Glutamatergic neuron (in vitro differentiated cells): Measurements from ENCODE around the gene AAGAB. TPM values are rescaled to one million over a fixed set of nuclear protein-coding genes. Genes with fewer than 3 reads are reported as not detected.

ENCODE experiments used
- DNase-seq: peaks from one replicate; pipeline ENCODE4 v3.0.0; 2022
- H3K27ac Mint-ChIP-seq: one replicate; pipeline ENCODE4 v1.8.0; 2020; ENCODE audit warnings: mild to moderate bottlenecking, mixed read lengths, inconsistent platforms; ENCODE audit not compliant: unreplicated experiment
- H3K27me3 Mint-ChIP-seq: one replicate; pipeline ENCODE4 v1.8.0; 2020; ENCODE audit warnings: mild to moderate bottlenecking, moderate library complexity, mixed read lengths, inconsistent platforms; ENCODE audit not compliant: unreplicated experiment
- H3K36me3 Mint-ChIP-seq: one replicate; pipeline ENCODE4 v1.8.0; 2020; ENCODE audit warnings: mild to moderate bottlenecking, mixed read lengths, inconsistent platforms; ENCODE audit not compliant: unreplicated experiment
- H3K4me1 Mint-ChIP-seq: one replicate; pipeline ENCODE4 v1.8.0; 2020; ENCODE audit warnings: mild to moderate bottlenecking, low read depth, mixed read lengths, inconsistent platforms; ENCODE audit not compliant: unreplicated experiment
- H3K4me3 Mint-ChIP-seq: one replicate; pipeline ENCODE4 v1.8.0; 2020; ENCODE audit warnings: mild to moderate bottlenecking, mixed read lengths, inconsistent platforms; ENCODE audit not compliant: unreplicated experiment
- H3K9me3 Mint-ChIP-seq: one replicate; pipeline ENCODE4 v1.8.0; 2020; ENCODE audit warnings: mild to moderate bottlenecking, moderate library complexity, mixed read lengths, inconsistent platforms; ENCODE audit not compliant: unreplicated experiment
- total RNA-seq: library from RNA; stranded (reverse); fragmentation: NEBNext Ultra II Directional; extraction: Animal tissue kit (Norgen Biotek cat#: 25700); gene quantifications from one replicate; pipeline ENCODE4 v1.2.1, GENCODE V29; 2021; ENCODE audit not compliant: unreplicated experiment
- TF ChIP-seq, protein P1 (sequence below): fragments of 200-600 bp; sonication (generic); IDR thresholded peaks from one replicate; pipeline ENCODE4 v1.5.0; 2021; ENCODE audit not compliant: partially characterized antibody, unreplicated experiment

Gene AAGAB
- total RNA-seq, 1 donor from 2014 or later: 39.9 TPM

DNA sequence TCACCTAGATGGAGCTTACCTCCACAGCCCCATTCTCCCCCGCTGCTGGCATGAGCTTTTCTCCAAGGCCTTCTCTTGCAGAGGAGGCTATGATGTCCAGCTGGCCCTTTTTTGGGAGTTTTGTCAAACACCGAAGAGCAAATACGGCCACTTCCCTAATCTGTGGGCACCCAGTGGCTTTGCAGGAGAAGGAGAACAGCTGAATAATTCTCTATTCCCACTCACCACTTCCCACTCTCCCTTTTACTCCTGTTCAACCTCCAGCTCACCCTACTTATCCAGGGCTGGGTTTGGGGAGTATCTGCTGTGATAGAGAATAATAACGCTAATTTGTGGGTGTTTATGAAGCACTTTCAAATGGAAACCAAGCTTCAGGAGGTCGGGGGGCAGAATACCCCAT, 93.0 kb downstream of the AAGAB start:
- no peak overlapping the region for H3K4me3 Mint-ChIP-seq
- H3K9me3 Mint-ChIP-seq: no peaks in the 10 kb centered on the region
- peaks cover 5% of the 10 kb centered on the region for H3K27me3 Mint-ChIP-seq
- TF ChIP-seq, protein P1, sequence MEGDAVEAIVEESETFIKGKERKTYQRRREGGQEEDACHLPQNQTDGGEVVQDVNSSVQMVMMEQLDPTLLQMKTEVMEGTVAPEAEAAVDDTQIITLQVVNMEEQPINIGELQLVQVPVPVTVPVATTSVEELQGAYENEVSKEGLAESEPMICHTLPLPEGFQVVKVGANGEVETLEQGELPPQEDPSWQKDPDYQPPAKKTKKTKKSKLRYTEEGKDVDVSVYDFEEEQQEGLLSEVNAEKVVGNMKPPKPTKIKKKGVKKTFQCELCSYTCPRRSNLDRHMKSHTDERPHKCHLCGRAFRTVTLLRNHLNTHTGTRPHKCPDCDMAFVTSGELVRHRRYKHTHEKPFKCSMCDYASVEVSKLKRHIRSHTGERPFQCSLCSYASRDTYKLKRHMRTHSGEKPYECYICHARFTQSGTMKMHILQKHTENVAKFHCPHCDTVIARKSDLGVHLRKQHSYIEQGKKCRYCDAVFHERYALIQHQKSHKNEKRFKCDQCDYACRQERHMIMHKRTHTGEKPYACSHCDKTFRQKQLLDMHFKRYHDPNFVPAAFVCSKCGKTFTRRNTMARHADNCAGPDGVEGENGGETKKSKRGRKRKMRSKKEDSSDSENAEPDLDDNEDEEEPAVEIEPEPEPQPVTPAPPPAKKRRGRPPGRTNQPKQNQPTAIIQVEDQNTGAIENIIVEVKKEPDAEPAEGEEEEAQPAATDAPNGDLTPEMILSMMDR: no peak
- no peak for DNase-seq
- no peaks in the 10 kb centered on the region for H3K36me3 Mint-ChIP-seq
- H3K27ac Mint-ChIP-seq: peak overlapping the region; percentile 12
- peaks cover 4% of the 10 kb centered on the region for H3K4me1 Mint-ChIP-seq

DNA sequence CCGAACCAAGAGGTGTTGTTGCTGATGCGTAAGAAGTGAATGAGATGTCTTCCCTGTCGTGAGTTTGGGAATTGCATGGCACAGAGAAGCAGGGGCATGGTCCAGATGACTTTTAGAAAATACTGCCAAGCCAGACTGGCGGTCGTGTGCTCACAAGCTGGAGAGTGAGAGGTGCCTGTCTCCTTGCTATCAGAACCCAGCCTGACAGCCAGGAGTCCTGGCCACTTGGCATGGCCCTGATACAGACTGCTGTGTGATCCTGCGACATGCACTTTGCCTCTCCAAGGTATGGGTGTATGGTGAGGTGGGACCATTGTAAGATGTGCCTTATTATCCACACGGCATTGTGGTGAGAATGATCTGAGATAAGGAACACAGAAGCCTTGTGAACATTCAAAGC, 96.1 kb downstream of the AAGAB start:
- Mint-ChIP-seq H3K4me3 (no peak overlapping the region), H3K9me3 (no peaks in the 10 kb centered on the region), H3K4me1 (peaks cover 2% of the 10 kb centered on the region), H3K27me3 (peaks cover 6% of the 10 kb centered on the region), H3K36me3 (no peaks in the 10 kb centered on the region), H3K27ac (no peak overlapping the region)
- DNase-seq: no peak
- TF ChIP-seq, protein P1: no peak

DNA sequence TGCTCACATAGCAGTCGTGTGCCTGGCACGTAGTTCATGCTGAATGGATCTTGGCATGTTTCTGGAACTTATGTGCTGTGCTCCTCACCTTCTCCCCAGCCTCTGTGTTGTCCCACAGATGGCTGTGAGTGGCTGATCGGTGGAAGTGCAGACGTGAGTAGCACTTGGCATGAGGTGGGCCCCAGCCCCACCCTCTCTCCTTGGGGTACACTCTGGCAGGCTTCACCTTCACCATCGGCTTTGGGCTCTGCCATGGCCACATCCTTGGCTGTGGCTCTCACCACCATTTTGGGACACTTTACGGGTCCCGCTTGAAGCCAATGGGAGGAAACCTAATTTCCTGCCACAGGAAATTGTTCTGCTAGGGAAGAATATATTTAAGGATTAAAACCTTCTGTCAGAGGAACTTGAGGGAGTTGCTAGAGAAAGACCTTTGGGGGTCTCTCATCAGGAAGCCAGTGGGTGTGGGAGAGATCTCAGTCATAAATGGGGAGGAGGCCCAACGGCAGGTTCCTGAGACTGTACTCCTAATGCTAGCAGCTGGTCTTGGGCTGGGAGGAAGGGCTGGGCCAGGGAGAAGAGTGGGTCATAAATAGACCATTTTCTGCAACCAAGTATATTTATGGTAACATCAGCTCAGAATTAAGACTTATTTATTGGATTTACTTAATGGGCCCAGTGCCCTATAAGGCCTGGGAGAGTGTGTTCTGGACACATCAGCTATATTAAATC, 96.8 kb downstream of the AAGAB start:
- Mint-ChIP-seq H3K4me3 (no peak overlapping the region), H3K4me1 (peaks cover 2% of the 10 kb centered on the region), H3K27me3 (peaks cover 6% of the 10 kb centered on the region), H3K27ac (no peak overlapping the region), H3K9me3 (no peaks in the 10 kb centered on the region), H3K36me3 (no peaks in the 10 kb centered on the region)
- TF ChIP-seq, protein P1: no peak
- DNase-seq: no peak

DNA sequence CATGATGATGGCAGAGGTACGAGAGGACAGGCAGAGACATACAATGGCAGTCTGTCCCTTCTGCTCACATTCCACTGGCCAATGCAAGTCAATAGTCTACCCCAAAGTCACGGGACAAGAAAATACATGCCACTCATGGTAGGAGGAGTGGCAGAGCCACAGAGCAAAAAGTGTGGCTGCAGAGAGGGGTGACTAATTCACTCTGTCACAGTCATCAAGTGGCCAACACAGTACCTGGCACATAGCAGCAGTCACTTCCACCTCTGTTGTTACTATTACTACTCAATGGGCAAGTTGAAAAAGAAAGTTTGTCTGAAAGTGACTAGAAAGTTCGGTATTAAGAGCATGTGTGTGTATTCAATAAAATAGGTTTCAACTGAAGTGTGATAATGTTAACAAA, 97.6 kb downstream of the AAGAB start:
- Mint-ChIP-seq H3K36me3 (no peaks in the 10 kb centered on the region), H3K9me3 (no peaks in the 10 kb centered on the region), H3K4me3 (no peak overlapping the region), H3K27me3 (peaks cover 1% of the 10 kb centered on the region), H3K4me1 (peaks cover 2% of the 10 kb centered on the region), H3K27ac (no peak overlapping the region)
- TF ChIP-seq, protein P1: no peak
- no peak for DNase-seq

DNA sequence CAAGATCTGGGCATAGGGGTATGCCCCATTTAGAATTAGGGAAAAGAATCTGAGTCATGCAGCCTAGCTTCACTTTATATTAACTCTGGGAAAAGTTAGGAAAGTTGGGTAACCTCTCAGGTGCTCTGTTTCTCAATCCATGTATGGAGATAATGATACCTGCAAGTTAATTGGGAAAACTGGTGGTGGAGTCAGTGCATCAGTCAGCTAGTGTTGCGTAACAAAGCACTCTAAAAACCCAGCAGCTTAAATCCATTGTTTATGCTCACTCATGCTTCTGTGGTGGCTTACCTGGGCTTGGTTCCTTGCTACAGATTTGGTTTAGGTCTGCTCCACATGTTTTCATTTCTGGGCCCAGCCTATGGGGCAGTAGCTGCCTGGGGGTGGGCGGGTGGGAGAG, 98.0 kb downstream of the AAGAB start:
- Mint-ChIP-seq H3K4me3 (no peak overlapping the region), H3K4me1 (no peaks in the 10 kb centered on the region), H3K27ac (no peak overlapping the region), H3K36me3 (no peaks in the 10 kb centered on the region), H3K27me3 (peaks cover 1% of the 10 kb centered on the region), H3K9me3 (no peaks in the 10 kb centered on the region)
- no peak for DNase-seq
- TF ChIP-seq, protein P1: no peak
